Lower leg skin (tissue), 4 donors: Measurements from ENCODE around the gene AKAP6. TPM values are rescaled to one million over a fixed set of nuclear protein-coding genes. Genes with fewer than 3 reads are reported as not detected.

ENCODE experiments used
- DNase-seq, 2 donors: peaks; one replicate each; pipeline ENCODE4 v3.0.0-alpha.2; 2019; ENCODE audit warnings: low spot score in 2 of 2
- H3K4me3 ChIP-seq: fragments of 200-600 bp; sonication (generic); 2 replicates; pipeline ENCODE4 v1.5.1; 2017; ENCODE audit warnings: mild to moderate bottlenecking, low read depth; ENCODE audit not compliant: poor library complexity, severe bottlenecking
- CTCF ChIP-seq, 3 donors: fragments of 450-650 bp; IDR thresholded peaks; one replicate each; pipeline ENCODE4 v1.5.1; 2016; ENCODE audit warnings: antibody characterized with exemption in 3 of 3, mild to moderate bottlenecking in 3 of 3, moderate library complexity in 2 of 3
- POLR2A ChIP-seq, 2 donors: fragments of 450-650 bp; IDR thresholded peaks; one replicate each; pipeline ENCODE4 v1.6.1; 2016 to 2017; ENCODE audit warnings: antibody characterized with exemption in 2 of 2, mild to moderate bottlenecking in 1 of 2, moderate library complexity in 1 of 2
- WGBS, 2 donors: methylation state at CpG; one replicate each; pipeline ENCODE4 v1.1.5; 2018; 5-methylcytosine and 5-hydroxymethylcytosine counted together
- intact Hi-C: fragments of 100-400 bp; cut with DNase I; formaldehyde crosslinking; loops from one replicate; pipeline ENCODE4 v1.15.0; 2023; ENCODE audit warnings: low total_unique reads
- total RNA-seq, 4 donors: library from RNA; depleted of rRNA; stranded (reverse); fragments of >200 nt; gene quantifications; one replicate each; pipeline ENCODE4 v1.1.0, GENCODE V29; 2016

Gene AKAP6
- total RNA-seq, 4 donors from 2014 or later = 2.3 to 13.3 (median 3.6) TPM

- 46 to 61% methylated on average over 1 of the region's 1 CpG for WGBS, 2 donors
- DNase-seq = no peak
- no peak for TF ChIP-seq CTCF (IDR thresholded peaks at IDR 0.05)
- no peak for TF ChIP-seq POLR2A (IDR thresholded peaks at IDR 0.05)
- intact Hi-C loops = no loop called here
- H3K4me3 ChIP-seq = no peak overlapping the region
Observed at GRCh38 chr14:32438517-32438916, 109.4 kb downstream of the AKAP6 start.

- 85 to 91% methylated on average over 3 of the region's 3 CpGs for WGBS, 2 donors
- no peak overlapping the region for H3K4me3 ChIP-seq
- DNase-seq = no peak
- TF ChIP-seq POLR2A (IDR thresholded peaks at IDR 0.05) = no peak
- TF ChIP-seq CTCF (IDR thresholded peaks at IDR 0.05) = no peak
- intact Hi-C loops = no loop called here
Observed at GRCh38 chr14:32443890-32444661, 115.0 kb downstream of the AKAP6 start.

GRCh38 chr14:32447371-32447770 is 118.3 kb downstream of the AKAP6 start:
- no peak for TF ChIP-seq POLR2A (IDR thresholded peaks at IDR 0.05)
- TF ChIP-seq CTCF (IDR thresholded peaks at IDR 0.05) = no peak
- intact Hi-C loops = no loop called here
- WGBS, 2 donors = 64 to 72% methylated on average over 3 of the region's 3 CpGs
- H3K4me3 ChIP-seq = no peak overlapping the region
- DNase-seq = no peak

GRCh38 chr14:32449648-32450047 is 120.5 kb downstream of the AKAP6 start:
- H3K4me3 ChIP-seq = no peak overlapping the region
- TF ChIP-seq POLR2A (IDR thresholded peaks at IDR 0.05) = no peak
- no peak for TF ChIP-seq CTCF (IDR thresholded peaks at IDR 0.05)
- intact Hi-C loops = loop anchor here (5.0 kb wide), 1 partner anchor 1968 kb away; no protein-coding TSS in a partner anchor
- 29 to 53% methylated on average over 1 of the region's 1 CpG for WGBS, 2 donors
- DNase-seq = no peak

- DNase-seq = no peak
- H3K4me3 ChIP-seq = no peak overlapping the region
- TF ChIP-seq CTCF (IDR thresholded peaks at IDR 0.05) (no peak), POLR2A (IDR thresholded peaks at IDR 0.05) (no peak)
- intact Hi-C loops = loop anchor here (5.0 kb wide), 1 partner anchor 1966 kb away; no protein-coding TSS in a partner anchor
- WGBS, 2 donors = 46 to 60% methylated on average over 2 of the region's 2 CpGs
Observed at GRCh38 chr14:32450919-32451675, 122.0 kb downstream of the AKAP6 start.
